Mononuclear cell (primary cell): ENCODE data around the gene DNPH1. TPM values are rescaled to one million over a fixed set of nuclear protein-coding genes. Genes with fewer than 3 reads are reported as not detected.

ENCODE experiments used
- H3K27me3 ChIP-seq: 2 replicates; pipeline ENCODE4 v1.6.0; 2011; ENCODE audit warnings: low read length, control low read depth; ENCODE audit not compliant: insufficient read depth
- H3K4me1 ChIP-seq: 2 replicates; pipeline ENCODE4 v1.5.1; 2011; ENCODE audit warnings: mild to moderate bottlenecking, low read length, control low read depth; ENCODE audit not compliant: insufficient read depth
- H3K4me3 ChIP-seq: 2 replicates; pipeline ENCODE4 v1.5.1; 2011; ENCODE audit warnings: mild to moderate bottlenecking, low read length, moderate library complexity
- H3K9me3 ChIP-seq: 2 replicates; pipeline ENCODE4 v1.5.1; 2011; ENCODE audit warnings: low read depth, mild to moderate bottlenecking, control low read depth, low read length
- total RNA-seq: library from RNA; depleted of rRNA; stranded (reverse); fragments of >200 nt; gene quantifications from one replicate; pipeline ENCODE4 v1.2.3, GENCODE V29; 2012

The DNPH1 gene
- total RNA-seq, 1 donor = 14.7 TPM

- Histone ChIP-seq H3K4me1 (no peaks in the 10 kb centered on the region), H3K4me3 (no peak overlapping the region), H3K27me3 (no peaks in the 10 kb centered on the region), H3K9me3 (no peaks in the 10 kb centered on the region)
Measured at GRCh38 chr6:43216200-43216599, 13.1 kb downstream of the DNPH1 start.

GRCh38 chr6:43215066-43215465 lies 14.2 kb downstream of the DNPH1 start:
- no peaks in the 10 kb centered on the region for H3K4me1 ChIP-seq
- H3K9me3 ChIP-seq = no peaks in the 10 kb centered on the region
- H3K27me3 ChIP-seq = no peaks in the 10 kb centered on the region
- H3K4me3 ChIP-seq = no peak overlapping the region

GRCh38 chr6:43213431-43213830 lies 15.8 kb downstream of the DNPH1 start:
- Histone ChIP-seq H3K27me3 (no peaks in the 10 kb centered on the region), H3K9me3 (no peaks in the 10 kb centered on the region), H3K4me3 (no peak overlapping the region), H3K4me1 (no peaks in the 10 kb centered on the region)

GRCh38 chr6:43211955-43212354 lies 17.3 kb downstream of the DNPH1 start:
- Histone ChIP-seq H3K4me1 (no peaks in the 10 kb centered on the region), H3K4me3 (no peak overlapping the region), H3K9me3 (no peaks in the 10 kb centered on the region), H3K27me3 (no peaks in the 10 kb centered on the region)

GRCh38 chr6:43207286-43207685 lies 22.0 kb downstream of the DNPH1 start:
- Histone ChIP-seq H3K27me3 (no peaks in the 10 kb centered on the region), H3K4me1 (no peaks in the 10 kb centered on the region), H3K4me3 (no peak overlapping the region), H3K9me3 (no peaks in the 10 kb centered on the region)

- Histone ChIP-seq H3K9me3 (no peaks in the 10 kb centered on the region), H3K4me1 (no peaks in the 10 kb centered on the region), H3K4me3 (no peak overlapping the region), H3K27me3 (no peaks in the 10 kb centered on the region)
Measured at GRCh38 chr6:43205849-43206248, 23.4 kb downstream of the DNPH1 start.

GRCh38 chr6:43204271-43205105 lies 24.8 kb downstream of the DNPH1 start:
- Histone ChIP-seq H3K27me3 (no peaks in the 10 kb centered on the region), H3K9me3 (no peaks in the 10 kb centered on the region), H3K4me1 (no peaks in the 10 kb centered on the region)

GRCh38 chr6:43203718-43204095 lies 25.6 kb downstream of the DNPH1 start:
- Histone ChIP-seq H3K27me3 (no peaks in the 10 kb centered on the region), H3K9me3 (no peaks in the 10 kb centered on the region), H3K4me1 (no peaks in the 10 kb centered on the region), H3K4me3 (no peak overlapping the region)

More at GRCh38 chr6:43204271-43205105, 24.8 kb downstream of the DNPH1 start:
- H3K4me3 ChIP-seq = no peak overlapping the region

GRCh38 chr6:43203029-43203717 lies 26.1 kb downstream of the DNPH1 start:
- Histone ChIP-seq H3K9me3 (no peaks in the 10 kb centered on the region), H3K4me3 (no peak overlapping the region), H3K4me1 (no peaks in the 10 kb centered on the region), H3K27me3 (no peaks in the 10 kb centered on the region)

- Histone ChIP-seq H3K9me3 (no peaks in the 10 kb centered on the region), H3K27me3 (no peaks in the 10 kb centered on the region), H3K4me3 (no peak overlapping the region), H3K4me1 (no peaks in the 10 kb centered on the region)
Measured at GRCh38 chr6:43202451-43202850, 26.8 kb downstream of the DNPH1 start.

GRCh38 chr6:43200541-43200940 lies 28.7 kb downstream of the DNPH1 start:
- Histone ChIP-seq H3K27me3 (no peaks in the 10 kb centered on the region), H3K4me1 (no peaks in the 10 kb centered on the region), H3K4me3 (no peak overlapping the region), H3K9me3 (no peaks in the 10 kb centered on the region)

GRCh38 chr6:43199912-43200311 lies 29.4 kb downstream of the DNPH1 start:
- no peak overlapping the region for H3K4me3 ChIP-seq
- H3K9me3 ChIP-seq = no peaks in the 10 kb centered on the region
- no peaks in the 10 kb centered on the region for H3K27me3 ChIP-seq
- no peaks in the 10 kb centered on the region for H3K4me1 ChIP-seq

GRCh38 chr6:43196337-43196736 lies 32.9 kb downstream of the DNPH1 start:
- Histone ChIP-seq H3K9me3 (no peaks in the 10 kb centered on the region), H3K4me1 (no peaks in the 10 kb centered on the region), H3K27me3 (no peaks in the 10 kb centered on the region), H3K4me3 (no peak overlapping the region)

GRCh38 chr6:43193929-43194328 lies 35.4 kb downstream of the DNPH1 start:
- no peaks in the 10 kb centered on the region for H3K9me3 ChIP-seq
- H3K4me3 ChIP-seq = no peak overlapping the region
- H3K27me3 ChIP-seq = no peaks in the 10 kb centered on the region
- H3K4me1 ChIP-seq = no peaks in the 10 kb centered on the region

GRCh38 chr6:43192911-43193310 lies 36.4 kb downstream of the DNPH1 start:
- H3K4me1 ChIP-seq = no peaks in the 10 kb centered on the region
- no peaks in the 10 kb centered on the region for H3K9me3 ChIP-seq
- H3K4me3 ChIP-seq = no peak overlapping the region
- H3K27me3 ChIP-seq = no peaks in the 10 kb centered on the region
